Fibroblast of lung (primary cell): Measurements from ENCODE around the gene ADD2.

Experiments used
- EZH2 ChIP-seq: IDR thresholded peaks from 2 replicates; pipeline ENCODE4 v1.5.1; 2012; ENCODE audit warnings: low read length, control low read depth, mild to moderate bottlenecking; ENCODE audit errors: missing control alignments
- TF ChIP-seq, protein P1 (sequence below), 2 donors: IDR thresholded peaks in 1 of 2; conservative IDR thresholded peaks in 1 of 2; 1 replicate in 1 of 2; 2 replicates in 1 of 2; pipeline ENCODE4 v1.5.1; 2011 to 2012; ENCODE audit warnings: low read length in 2 of 2, control low read depth in 1 of 2, inconsistent platforms in 1 of 2, low read depth in 1 of 2, mild to moderate bottlenecking in 1 of 2

DNA sequence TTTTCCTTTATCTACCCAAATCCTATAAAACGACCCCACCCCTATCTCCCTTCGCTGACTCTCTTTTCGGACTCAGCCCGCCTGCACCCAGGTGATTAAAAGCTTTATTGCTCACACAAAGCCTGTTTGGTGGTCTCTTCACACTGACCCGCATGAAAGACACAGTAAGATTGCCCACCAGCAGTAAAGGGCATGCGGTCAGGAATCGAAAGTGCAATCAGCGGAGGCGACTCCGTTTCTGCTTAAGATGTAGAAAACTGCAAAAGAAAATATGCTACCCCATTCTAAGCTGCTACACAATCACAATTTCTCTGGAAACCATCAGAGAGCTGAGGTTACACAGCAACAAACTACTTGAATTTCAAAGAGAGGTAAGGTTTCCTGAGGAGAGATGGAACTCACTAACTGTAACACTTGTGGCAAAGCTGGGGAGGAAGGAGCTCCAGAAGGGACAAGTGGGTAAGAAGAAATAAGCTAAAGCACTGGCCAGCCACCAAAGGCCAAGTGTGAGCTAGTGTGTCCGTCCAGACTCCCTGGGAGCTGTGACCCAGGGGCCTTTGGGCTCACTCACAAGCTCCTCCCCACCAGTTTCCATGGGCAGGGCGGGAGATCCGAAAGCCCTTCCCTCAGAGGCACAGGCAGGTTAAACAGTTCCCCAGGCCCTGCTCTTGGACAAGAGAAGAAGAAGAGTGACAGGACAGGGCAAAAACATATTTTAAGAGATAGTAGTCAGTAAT is 141.6 kb downstream of the ADD2 start:
- TF ChIP-seq, protein P1, sequence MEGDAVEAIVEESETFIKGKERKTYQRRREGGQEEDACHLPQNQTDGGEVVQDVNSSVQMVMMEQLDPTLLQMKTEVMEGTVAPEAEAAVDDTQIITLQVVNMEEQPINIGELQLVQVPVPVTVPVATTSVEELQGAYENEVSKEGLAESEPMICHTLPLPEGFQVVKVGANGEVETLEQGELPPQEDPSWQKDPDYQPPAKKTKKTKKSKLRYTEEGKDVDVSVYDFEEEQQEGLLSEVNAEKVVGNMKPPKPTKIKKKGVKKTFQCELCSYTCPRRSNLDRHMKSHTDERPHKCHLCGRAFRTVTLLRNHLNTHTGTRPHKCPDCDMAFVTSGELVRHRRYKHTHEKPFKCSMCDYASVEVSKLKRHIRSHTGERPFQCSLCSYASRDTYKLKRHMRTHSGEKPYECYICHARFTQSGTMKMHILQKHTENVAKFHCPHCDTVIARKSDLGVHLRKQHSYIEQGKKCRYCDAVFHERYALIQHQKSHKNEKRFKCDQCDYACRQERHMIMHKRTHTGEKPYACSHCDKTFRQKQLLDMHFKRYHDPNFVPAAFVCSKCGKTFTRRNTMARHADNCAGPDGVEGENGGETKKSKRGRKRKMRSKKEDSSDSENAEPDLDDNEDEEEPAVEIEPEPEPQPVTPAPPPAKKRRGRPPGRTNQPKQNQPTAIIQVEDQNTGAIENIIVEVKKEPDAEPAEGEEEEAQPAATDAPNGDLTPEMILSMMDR (conservative IDR thresholded peaks at IDR 0.05 in 1 of 2, IDR thresholded peaks at IDR 0.05 in 1 of 2; ENCODE audit: low read depth in 1 of 2, low read length in 2 of 2) = no peak
- no peak for TF ChIP-seq EZH2
